Psoas muscle (tissue), 8 donors: ENCODE data around the gene PLEKHG2. TPM values are rescaled to one million over a fixed set of nuclear protein-coding genes. Genes with fewer than 3 reads are reported as not detected.
A peak's percentile ranks its signal among the peaks of the same experiment; 100 is the strongest.

ENCODE experiments used
- ATAC-seq, 4 donors: fragments of 200-7000 bp; cut with Tn5 transposase; one replicate each; pipeline ENCODE4 v1.9.1; 2020; ENCODE audit warnings: moderate library complexity in 3 of 4, mild to moderate bottlenecking in 2 of 4
- DNase-seq, 2 donors: peaks; one replicate each; pipeline ENCODE4 v3.0.0-alpha.2; 2020
- H3K27ac ChIP-seq: fragments of 200-600 bp; one replicate; pipeline ENCODE4 v1.8.0; 2022
- H3K27me3 ChIP-seq, 3 donors: fragments of 200-600 bp in 1 of 3; one replicate each; pipeline versions ENCODE4 v1.6.1 to v1.8.0; 2013 to 2022; ENCODE audit warnings: low read length in 2 of 3, mild to moderate bottlenecking in 2 of 3, moderate library complexity in 1 of 3; ENCODE audit not compliant: insufficient read depth in 3 of 3
- H3K36me3 ChIP-seq, 2 donors: fragments of 200-600 bp in 1 of 2; one replicate each; pipeline versions ENCODE4 v1.6.1 to v1.8.0; 2013 to 2022; ENCODE audit warnings: low read depth in 1 of 2, mild to moderate bottlenecking in 1 of 2, moderate library complexity in 1 of 2; ENCODE audit not compliant: insufficient read depth in 1 of 2
- H3K4me1 ChIP-seq: fragments of 200-600 bp; one replicate; pipeline ENCODE4 v1.8.0; 2022
- H3K4me3 ChIP-seq: fragments of 200-600 bp; one replicate; pipeline ENCODE4 v1.8.0; 2022; ENCODE audit warnings: mild to moderate bottlenecking
- H3K9me3 ChIP-seq: fragments of 200-600 bp; one replicate; pipeline ENCODE4 v1.8.0; 2022
- whole genome bisulfite sequencing, 3 donors: extraction: QIAGEN DNeasy Blood & Tissue Kit; methylation state at CpG; one replicate each; pipeline versions ENCODE4 v1.1.6 to v1.1.7; 2013; 5-methylcytosine and 5-hydroxymethylcytosine counted together
- intact Hi-C, 2 donors: fragments of 100-400 bp; cut with DNase I; formaldehyde crosslinking; loops; one replicate each; pipeline versions ENCODE4 v1.11.0 to v1.14.2; 2022
- polyA plus RNA-seq, 3 donors: library from polyadenylated mRNA; stranded (reverse); fragments of 200-250 nt; gene quantifications; one replicate each; pipeline ENCODE4 v1.2.3, GENCODE V29; 2013
- total RNA-seq, 4 donors: library from RNA; stranded (reverse); fragmentation: NEBNext Ultra II Directional in 2 of 4; extraction: Animal tissue kit (Norgen Biotek cat#: 25700) in 2 of 4; gene quantifications; one replicate each; pipeline versions ENCODE4 v1.2.1 to v1.2.4, GENCODE V29; 2021 to 2023
- TF ChIP-seq, protein P1 (sequence below): fragments of 200-600 bp; IDR thresholded peaks from one replicate; pipeline ENCODE4 v1.8.0; 2022; ENCODE audit warnings: antibody characterized with exemption
- donor health status: healthy with polysubstance abuse.
- donor health status: DM: no; HTN: no; CAD: no; lungs with moderate emphysema.
- donor health status: Bipolar disorder and iron deficiency.
- donor health status: healthy.
- donor health status: DM: yes; HTN: yes; CAD: no.
- donor health status: DM: no; HTN: no; CAD: no.
- donor health status: DM: no; HTN: no; CAD: no.
- donor health status: DM: yes; HTN: yes; CAD: no.

The PLEKHG2 gene
- total and polyA plus RNA-seq, 7 donors, result 2.4 to 8.0 (median 6.8) TPM

DNA sequence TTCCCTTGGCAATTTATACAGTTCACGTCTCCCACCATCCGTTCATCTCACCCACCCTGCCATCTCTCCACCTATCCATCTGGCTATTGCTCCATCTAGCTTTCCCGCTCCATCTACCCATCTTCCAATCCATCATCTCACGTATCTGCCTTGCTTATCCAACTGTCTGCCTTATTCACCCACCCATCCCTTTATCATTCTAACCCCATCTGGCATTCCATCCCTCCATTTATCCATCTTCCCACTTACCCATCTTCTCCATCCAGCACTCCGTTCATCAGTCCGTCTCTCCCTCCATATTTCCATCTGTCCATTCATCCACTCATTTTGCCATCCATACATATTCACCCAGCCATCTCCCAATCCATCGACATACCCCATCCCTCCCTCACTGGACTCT lies 13.3 kb downstream of the PLEKHG2 start:
- no peak for ATAC-seq
- WGBS, 3 donors, result 74 to 86% (median 79%) methylated on average over 7 of the region's 7 CpGs

DNA sequence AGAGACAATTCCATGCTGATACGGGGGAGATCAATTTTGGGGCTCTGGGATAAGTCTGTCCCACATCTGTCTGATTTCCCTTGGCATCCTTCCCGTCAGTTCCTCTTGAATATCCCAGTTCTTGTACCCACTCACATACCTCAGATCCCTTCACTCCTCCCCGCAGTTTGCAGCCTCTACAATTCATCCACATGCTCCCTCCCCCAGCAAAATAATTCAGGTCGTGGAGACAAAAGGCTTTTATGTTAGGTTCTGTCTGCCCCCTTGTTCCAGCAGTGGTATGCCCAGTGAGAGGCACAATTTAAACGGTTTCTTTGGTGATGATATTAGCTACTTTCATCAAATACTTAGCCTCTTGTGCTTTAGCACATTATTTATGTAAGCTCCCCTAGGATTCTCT lies 13.7 kb downstream of the PLEKHG2 start:
- TF ChIP-seq, protein P1, sequence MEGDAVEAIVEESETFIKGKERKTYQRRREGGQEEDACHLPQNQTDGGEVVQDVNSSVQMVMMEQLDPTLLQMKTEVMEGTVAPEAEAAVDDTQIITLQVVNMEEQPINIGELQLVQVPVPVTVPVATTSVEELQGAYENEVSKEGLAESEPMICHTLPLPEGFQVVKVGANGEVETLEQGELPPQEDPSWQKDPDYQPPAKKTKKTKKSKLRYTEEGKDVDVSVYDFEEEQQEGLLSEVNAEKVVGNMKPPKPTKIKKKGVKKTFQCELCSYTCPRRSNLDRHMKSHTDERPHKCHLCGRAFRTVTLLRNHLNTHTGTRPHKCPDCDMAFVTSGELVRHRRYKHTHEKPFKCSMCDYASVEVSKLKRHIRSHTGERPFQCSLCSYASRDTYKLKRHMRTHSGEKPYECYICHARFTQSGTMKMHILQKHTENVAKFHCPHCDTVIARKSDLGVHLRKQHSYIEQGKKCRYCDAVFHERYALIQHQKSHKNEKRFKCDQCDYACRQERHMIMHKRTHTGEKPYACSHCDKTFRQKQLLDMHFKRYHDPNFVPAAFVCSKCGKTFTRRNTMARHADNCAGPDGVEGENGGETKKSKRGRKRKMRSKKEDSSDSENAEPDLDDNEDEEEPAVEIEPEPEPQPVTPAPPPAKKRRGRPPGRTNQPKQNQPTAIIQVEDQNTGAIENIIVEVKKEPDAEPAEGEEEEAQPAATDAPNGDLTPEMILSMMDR, result no peak
- H3K4me1 ChIP-seq, result no peaks in the 10 kb centered on the region
- peaks cover 0 to 9% of the 10 kb centered on the region in 2 donors for H3K36me3 ChIP-seq
- H3K27ac ChIP-seq, result no peak overlapping the region
- intact Hi-C loops, result no loop called here
- DNase-seq, result no peak
- no peaks in the 10 kb centered on the region for H3K27me3 ChIP-seq
- 37 to 44% (median 40%) methylated on average over 5 of the region's 5 CpGs for WGBS, 3 donors
- ATAC-seq, result no peak
- H3K4me3 ChIP-seq, result no peak overlapping the region
- H3K9me3 ChIP-seq, result no peaks in the 10 kb centered on the region

More for the DNA sequence above, 13.3 kb downstream of the PLEKHG2 start:
- H3K27ac ChIP-seq, result no peak overlapping the region
- DNase-seq, result no peak
- no peaks in the 10 kb centered on the region for H3K27me3 ChIP-seq
- no peak overlapping the region for H3K4me3 ChIP-seq
- H3K9me3 ChIP-seq, result no peaks in the 10 kb centered on the region
- H3K4me1 ChIP-seq, result no peaks in the 10 kb centered on the region
- peaks cover 0 to 8% of the 10 kb centered on the region in 2 donors for H3K36me3 ChIP-seq
- TF ChIP-seq, protein P1, result no peak
- intact Hi-C loops, result no loop called here

DNA sequence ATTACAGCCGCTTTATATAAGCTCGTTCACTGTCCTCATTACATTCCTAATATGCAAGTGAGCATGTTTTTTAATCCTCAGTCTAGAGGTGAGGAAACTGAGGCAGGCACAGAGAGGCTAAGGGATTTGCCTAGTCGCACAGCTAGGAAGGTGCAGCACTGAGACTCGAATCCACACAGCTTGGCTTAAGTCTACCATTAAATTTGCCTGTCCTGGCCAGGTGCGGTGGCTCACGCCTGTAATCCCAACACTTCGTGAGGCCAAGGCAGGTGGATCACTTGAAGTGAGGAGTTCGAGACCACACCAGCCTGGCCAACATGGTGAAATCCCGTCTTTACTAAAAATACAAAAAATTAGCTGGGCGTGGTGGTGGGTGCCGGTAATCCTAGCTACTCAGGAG lies 15.2 kb downstream of the PLEKHG2 start:
- peaks cover 0 to 19% of the 10 kb centered on the region in 2 donors for H3K36me3 ChIP-seq
- intact Hi-C loops, result no loop called here
- WGBS, 3 donors, result 85 to 93% (median 87%) methylated on average over 11 of the region's 11 CpGs
- H3K4me3 ChIP-seq, result no peak overlapping the region
- H3K9me3 ChIP-seq, result no peaks in the 10 kb centered on the region
- no peak for ATAC-seq
- H3K27ac ChIP-seq, result no peak overlapping the region
- TF ChIP-seq, protein P1, result no peak
- DNase-seq, result no peak
- no peaks in the 10 kb centered on the region for H3K27me3 ChIP-seq
- H3K4me1 ChIP-seq, result no peaks in the 10 kb centered on the region

DNA sequence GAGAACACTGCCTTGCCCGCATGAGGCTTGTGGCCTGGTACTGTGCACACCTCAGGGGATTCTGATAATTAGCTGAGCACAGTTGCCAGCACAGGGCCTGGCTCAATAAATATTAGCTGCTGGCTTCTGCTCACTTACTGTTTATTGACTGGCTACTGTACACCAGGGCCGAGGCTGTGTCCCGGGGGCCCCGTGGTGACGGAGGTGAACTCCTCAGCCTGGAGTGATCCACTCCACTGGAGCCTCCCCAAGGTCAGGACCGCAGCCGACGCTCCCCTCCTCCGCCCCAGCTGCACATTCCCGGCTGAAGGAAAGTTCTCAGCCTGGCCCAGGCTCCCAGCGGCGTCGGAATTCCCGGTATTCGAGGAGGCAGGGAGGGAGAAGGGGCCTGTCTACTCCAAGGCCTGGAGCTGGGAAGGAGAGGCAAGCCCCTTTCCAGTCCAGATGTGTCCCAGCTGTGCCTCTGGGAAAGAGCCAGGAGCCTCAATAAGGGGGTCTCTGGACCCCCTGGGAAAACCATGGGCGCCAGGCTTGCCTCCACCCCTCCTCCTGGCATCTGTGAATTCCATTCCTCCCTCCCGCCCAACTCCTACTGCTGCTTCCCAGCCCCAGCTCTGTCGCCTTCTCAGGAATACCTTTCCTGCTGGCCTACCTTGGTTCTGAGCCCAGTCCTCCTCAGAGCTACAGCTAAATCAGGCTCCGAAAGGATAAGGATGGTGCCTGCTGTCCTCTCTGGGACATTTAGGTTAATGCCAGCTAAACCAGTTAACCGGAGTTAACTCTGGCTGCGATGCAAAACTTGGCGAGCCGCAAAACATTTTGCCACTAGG lies 16.0 kb downstream of the PLEKHG2 start:
- 12 to 18% (median 16%) methylated on average over 23 of the region's 23 CpGs for WGBS, 3 donors
- Histone ChIP-seq H3K27me3 (no peaks in the 10 kb centered on the region), H3K27ac (peak overlapping the region; percentile 63), H3K4me1 (peaks cover 2% of the 10 kb centered on the region), H3K36me3 (peaks cover 0 to 27% of the 10 kb centered on the region in 2 donors), H3K9me3 (no peaks in the 10 kb centered on the region), H3K4me3 (no peak overlapping the region)
- peak; percentile 66 to 83 for DNase-seq
- intact Hi-C loops, result no loop called here
- peak; percentile 33 to 61 (median 53) for ATAC-seq
- TF ChIP-seq, protein P1, result no peak
